Inflammatory macrophage (primary cell): ENCODE measurements around the gene SUSD5.

ENCODE experiments used
- DNase-seq, 2 donors: peaks; one replicate each; pipeline ENCODE4 v3.0.0-alpha.2; 2020 to 2022
- total RNA-seq, 18 experiments: gene quantifications; one replicate each; lab custom pipeline; 2026; ENCODE audit warnings: mixed read lengths in 6 of 18, inconsistent platforms in 2 of 18; lab: John Stamatoyannopoulos, UW

The SUSD5 gene
- total RNA-seq, result 0 to 0.20 (median 0.06) reads per million in 18 experiments

DNA sequence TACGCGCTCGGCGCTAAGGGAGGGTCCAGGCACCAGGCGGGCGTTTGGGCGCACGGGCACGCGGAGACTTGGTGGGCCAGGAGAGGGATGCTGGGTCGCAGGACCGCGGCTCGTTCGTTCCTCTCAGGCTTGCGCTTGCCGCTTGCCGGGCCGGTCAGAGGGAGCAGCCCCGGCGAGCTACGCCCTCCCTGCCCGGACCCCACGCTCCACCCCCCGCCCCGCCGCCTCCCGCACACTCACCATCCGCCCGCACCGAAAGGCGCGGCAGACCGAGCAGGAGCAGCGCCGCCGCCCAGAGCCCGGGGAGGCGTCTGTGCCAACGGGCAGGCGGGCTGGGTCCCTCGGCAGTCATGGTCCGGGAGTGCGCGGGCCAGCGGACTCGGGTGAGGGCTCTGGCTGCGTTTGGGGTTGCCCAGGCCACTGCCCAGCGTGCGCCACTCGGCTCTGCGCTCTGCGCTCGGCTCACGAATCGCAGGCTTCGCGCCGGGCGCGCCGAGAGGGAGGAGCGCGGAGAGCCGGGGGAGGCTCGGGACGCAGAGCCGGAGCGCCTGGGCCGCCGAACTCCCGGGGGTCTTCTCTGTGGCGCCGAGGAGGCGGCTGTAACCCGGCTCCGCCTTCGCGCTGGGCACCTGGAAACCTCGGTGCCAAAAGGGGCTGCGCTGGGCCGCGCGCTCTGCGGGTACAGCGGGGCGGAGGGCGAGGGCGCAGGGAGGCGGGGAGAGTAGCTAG is at the start of gene SUSD5:
TSS of gene SUSD5 (minus strand) at position 365 of the 729 bp plus-strand sequence. CDS start at position 352, 13 bp downstream.
- no peak for DNase-seq

DNA sequence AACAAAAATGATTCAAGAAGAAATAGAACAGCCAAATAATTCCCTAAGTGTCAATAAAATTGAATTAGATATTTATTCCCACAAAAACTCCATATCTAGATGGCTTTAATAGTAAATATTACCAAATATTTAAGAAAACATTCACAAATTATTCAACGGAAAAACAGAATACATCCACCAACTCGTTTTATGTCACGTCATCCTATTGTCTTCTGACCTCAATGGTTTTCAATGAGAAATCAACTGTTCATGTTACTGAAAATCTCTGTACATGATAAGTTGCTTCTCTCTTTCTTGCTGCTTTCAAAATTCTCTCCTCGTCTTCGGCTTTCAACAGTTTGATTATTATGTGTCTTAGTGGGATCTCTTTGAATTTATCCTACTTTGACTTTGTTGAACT is 41.5 kb upstream of the SUSD5 start:
- no peak for DNase-seq

DNA sequence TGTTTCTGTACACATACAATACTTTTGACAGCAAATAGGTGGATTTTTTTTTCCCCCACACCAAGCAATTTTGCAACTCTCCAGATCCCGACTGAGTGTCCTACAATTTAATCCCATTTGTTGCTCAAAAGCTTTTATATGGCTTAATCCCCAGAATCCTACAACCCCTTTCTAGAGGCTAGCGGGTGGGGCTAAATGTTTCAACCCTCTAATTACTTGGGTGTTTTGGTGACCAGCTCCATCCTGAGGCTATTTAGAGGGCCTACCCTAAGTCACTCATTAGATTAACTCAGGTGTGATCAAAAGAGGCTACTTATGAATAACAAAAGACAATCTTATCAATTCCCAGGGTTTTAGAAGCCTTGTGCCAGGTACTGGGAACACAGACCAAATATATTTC is 37.6 kb upstream of the SUSD5 start:
- DNase-seq, result no peak

DNA sequence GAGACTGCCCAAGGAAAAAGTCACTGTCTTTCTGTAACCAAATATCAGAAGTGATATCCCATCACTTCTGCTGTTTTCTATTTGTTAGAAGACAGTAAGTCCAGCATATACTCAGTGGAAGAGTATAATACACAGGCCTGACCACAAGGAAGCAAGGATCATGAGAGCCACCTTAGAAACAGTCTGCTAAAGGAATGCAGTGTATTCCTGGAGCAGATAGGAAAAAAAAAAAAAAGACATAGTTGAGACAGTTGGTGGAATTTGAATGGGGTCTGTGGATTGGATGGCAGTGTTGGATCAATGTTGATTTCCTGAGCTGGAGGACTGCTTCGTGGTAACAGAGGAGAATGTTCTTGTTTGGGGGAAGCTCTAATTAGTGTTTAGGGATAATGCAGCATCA is 32.1 kb upstream of the SUSD5 start:
- DNase-seq, result no peak

DNA sequence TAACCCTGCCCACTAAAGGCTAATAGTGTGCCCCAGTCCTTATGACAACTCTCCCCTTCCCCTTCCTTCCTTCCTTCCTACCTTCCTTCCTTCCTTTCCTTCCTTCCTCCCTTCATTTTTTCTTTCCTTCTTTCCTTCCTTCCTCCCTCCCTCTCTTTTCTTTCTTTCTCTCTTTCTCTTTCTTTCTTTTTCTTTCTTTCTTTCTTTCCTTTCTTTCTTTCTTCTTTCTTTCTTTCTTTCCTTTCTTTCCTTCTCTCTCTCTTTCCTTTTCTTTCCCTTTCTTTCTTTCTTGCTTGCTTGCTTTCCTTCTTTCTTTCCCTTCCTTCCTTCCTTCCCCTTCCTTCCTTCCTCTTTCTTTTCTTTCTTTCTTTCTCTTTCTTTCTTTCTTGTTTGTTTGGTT is 28.2 kb upstream of the SUSD5 start:
- DNase-seq, result no peak

DNA sequence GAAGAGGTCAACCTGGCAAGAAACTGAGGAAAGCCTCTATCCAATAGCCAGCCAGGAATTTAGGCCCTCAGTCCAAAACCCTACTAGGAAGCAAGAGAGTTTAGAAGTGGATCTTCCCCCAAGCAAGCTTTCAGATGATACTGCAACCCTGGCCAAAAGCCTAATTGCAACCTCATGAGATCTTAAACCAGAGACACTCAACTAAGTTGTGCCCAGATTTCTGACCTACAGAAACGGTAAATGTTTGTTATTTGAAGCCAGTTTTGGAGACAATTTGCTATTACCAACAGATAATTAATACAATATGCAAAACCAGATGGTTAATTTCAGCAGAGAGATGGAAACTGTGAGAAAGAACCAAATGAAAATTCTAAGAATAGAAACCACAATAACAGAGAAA is 21.7 kb upstream of the SUSD5 start:
- no peak for DNase-seq

DNA sequence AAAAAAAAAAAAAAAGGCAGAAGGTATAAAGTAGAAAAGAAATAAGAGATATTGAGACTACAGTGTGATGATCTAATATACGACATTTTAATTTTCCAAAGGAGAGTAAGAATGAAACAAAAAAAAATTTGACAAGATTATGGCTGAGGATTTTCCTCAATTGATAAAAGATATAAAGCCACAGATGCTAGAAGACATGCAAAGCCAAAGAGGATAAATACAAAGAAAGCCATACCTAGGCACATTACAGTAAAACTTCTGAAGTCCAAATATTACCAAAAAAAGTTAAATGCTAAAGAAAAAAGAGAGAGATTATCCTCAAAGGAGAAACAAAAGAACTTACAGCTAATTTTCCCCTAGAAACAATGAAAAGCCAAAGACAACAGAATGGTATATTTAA is 20.3 kb upstream of the SUSD5 start:
- no peak for DNase-seq

DNA sequence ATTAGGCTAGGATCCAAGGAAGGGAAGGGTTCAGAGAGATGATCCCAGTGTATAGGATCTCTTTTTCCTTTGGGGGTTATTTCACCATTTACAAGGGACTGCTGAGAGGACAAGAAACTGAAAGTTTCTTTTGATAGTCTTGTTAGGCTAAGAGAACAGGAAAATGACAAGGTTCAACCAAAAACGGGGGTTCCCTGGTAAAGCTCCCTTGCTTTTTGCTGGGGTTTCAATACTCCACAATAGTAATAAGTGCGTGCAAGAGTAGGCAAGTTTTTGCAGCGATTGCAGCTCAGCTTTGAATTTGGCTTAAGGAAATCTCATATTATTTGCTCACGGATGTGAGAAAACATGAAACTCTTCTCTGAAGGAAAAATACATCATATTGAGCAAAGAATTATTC is 18.8 kb upstream of the SUSD5 start:
- DNase-seq, result no peak

DNA sequence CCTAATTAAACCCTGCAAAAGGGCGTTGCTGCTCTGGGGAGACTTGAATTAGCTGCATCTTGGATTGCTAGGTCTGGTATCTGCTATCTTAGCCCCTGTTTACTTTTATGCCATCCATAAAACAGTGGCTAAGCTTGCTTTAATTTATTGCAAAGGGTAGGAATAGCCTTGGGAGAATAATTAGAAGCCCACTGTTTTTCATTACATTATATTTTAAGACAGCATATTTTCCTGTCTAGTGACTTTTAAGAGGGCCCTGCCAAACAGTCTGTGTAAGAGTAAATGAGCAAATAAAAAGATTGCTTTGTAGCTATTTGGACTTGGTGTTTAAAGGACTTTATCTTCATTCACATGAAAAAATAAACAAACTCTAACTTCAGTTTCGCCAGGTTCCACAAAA is 17.4 kb upstream of the SUSD5 start:
- DNase-seq, result no peak

DNA sequence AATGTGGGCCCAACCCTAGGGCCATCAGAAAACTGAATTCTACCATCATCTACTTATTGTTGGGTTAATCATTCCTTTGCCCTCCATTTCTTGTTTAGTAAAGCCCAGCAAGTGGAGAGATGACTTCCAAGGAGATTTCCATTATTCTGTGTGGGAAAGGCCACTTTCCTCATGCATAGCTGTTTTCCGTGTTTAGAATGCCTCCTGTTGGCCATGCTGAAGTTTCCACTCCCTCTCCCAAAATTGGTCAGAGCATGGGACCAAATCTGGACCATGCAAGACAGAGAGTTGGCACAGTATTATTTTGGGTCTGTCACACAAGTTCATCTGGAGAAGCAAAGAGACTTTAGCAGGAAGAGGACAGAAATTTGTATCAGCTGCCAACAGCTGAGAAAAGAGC is 15.3 kb upstream of the SUSD5 start:
- no peak for DNase-seq

DNA sequence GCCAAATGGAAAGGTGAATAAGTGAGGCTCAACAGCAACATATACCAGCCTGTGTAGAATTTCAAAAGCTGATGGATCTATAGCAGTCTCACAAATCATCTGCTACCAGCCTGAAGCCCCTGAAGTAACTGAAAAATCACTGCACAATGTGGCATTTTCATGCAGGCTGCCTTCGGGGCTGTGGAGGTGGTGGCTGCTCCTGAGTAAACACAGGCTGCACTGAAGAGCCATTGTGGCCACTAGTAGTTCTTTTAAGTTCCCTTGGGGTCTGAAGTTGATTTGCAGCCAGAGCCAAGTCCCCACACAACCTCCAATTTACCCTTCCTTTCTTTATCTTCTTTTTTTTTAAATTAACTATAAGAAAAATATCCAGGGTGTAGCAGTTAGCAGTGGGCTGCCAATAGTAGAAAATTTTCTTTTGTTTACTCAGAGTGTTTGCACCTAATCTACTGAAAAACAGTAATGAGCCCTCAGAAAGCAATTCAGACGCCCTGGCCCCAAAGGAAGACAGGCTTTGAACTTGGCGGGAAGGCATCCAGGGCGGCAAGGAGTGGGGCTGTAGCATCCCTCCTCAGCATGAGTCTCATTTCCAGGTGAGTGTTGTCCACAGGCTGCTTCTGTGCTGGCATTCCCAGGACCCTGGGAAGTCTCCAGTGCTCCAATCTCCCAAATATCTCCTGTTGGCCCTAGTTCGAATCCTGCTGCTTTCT is 13.3 kb upstream of the SUSD5 start:
- no peak for DNase-seq

DNA sequence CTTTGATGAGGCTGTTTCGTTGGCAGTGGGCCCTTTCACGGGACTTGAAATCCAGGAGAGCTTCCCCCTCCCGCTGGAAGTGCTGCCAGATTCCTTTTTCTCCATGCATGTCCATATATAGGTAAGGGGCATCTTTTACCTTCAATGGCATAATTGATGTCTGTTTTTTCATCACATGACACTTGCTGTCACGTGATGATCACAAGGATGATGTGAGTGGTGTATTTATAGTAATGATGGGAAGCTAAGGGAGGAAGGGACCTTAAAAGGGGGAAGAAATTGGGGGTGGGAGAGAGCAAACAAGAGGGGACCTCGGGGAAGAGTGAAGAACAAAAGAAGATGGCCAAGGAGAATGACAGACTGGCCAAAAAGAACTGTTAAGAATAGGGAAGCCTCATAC is 11.3 kb upstream of the SUSD5 start:
- DNase-seq, result no peak

DNA sequence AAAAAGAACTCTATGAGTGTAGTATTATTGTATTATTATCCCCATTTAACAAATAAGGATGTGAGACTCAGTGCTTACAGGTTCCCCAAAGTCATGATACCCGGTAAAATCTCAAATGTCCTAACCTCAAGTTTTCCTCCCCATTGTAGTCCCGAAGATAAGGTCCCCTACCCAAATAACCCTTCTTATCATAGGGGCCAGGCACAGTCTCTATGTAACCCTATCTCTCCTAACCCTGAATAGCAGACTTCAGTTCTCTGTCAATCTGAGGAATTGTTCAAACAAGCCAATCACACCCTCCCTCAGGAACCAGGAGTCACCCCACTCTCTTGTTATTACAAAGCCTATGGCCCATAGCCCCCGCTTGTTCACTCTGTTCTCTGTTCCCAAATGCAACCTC is 10.5 kb upstream of the SUSD5 start:
- DNase-seq, result no peak

DNA sequence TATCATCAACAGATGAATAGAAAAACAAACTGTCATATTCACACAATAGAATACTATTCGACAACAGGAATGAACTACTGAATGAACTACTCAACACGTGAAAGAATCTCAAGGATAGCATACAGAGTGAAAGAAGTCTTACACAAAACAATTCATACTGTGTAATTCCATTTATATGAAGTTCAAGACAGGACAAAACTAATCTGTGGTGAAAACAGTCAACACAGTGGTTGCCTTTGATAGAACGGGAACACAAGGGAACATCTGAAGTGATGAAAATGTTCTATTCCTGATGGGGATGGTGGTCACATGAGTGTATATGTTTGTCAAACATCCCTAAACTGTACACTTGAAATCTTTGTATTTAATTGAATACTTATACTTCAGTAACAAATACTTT is 2.6 kb upstream of the SUSD5 start:
- no peak for DNase-seq

DNA sequence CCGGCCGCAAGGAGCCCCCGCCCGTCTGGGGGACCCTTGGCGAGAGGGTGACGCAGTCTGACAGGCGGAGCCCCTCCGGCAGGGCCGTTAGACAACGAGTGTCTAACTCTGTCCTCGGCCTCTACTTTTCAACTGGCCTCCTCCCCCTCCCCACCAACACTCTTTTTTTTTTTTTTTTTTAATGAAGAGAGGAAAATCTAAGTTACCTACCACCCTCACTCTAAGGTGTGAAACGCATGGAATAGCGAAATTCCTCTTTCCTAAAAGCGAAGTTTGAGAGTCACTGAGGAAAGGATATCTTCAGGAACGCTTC is 521 bp upstream of the SUSD5 start:
- DNase-seq, result no peak

DNA sequence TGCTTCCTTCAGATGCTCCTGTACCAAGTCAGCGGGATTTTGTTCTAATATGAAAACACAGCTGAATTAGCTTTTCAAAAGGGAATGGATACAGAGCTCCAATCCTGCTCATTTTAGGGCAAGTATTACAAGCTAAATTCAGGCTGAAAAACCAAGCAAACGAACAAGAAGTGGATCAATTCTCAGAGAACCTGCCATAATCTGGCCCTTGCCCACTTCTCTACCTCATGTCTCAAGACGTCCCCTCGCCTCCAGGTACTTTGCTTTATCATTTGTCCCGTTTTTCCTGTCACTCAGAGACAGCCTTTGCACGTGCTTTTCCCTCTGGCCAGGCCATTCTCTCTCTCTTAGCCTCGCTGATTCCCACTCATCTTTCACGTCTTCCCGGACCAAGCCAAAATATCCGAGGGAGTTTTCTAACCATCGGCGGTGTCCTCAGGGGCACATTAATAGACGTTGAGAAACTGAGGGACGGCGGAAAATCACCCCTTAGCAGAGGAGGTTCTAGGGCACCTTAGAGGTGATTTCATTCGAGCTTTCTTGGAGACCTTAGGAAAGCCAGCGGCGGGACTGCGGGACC is 654 bp downstream of the SUSD5 start:
- DNase-seq, result no peak

DNA sequence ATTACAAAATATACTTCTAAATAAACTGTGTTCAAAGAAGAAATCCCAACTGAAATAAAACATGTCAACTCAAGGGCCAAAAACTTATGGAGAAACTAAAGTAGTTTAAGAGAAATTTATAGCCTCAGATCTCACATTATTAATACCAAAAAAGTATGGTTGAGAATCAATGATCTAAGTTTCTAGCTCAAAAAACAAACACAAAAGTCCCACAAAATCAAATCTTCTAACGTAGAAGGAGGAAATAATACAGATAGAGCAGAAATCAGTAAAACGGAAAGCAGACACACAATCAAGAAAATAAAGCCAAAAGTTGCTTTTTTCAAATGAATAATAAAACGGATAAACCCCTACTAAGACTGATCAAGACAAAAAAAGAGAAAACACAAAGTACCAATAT is 2.9 kb downstream of the SUSD5 start:
- DNase-seq, result no peak

DNA sequence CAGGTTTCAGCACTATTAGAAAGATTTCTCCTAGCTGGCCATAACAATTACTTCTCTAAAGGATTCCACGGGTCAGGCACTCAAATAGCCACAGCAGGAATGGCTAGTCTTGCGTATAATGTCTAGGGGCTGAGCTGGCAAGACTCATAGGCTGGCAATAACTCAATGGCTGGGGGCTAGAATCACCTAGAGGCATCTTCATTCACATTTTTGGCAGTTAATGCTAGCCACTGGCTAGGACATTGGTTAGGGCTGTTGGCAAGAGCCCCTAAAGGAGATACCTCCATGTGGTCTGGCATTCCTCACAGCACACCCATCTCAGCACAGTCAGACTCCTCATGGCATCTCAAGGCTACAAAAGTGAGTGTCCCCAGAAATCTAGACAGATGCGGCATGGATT is 6.2 kb downstream of the SUSD5 start:
- no peak for DNase-seq

DNA sequence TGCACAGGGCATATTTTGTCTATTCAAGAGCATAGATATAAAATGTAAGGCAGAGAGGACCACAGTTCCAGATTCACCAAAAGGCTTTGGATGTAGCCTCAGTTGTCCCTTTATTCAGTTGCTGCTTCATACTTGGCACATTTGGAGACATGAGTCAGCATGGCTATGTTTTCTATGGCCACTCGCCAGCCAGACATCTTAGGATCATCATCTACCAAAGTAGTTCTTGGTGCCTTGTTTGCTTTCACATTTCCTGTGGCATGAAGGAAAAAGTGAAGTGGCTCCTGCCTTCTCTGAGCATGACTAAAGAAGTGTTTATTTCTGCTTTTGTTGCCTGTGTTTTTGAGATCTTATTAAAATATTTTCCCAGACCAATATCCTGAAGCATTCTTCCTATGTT is 7.2 kb downstream of the SUSD5 start:
- peak in 1 of 2 donors; percentile 3 for DNase-seq

DNA sequence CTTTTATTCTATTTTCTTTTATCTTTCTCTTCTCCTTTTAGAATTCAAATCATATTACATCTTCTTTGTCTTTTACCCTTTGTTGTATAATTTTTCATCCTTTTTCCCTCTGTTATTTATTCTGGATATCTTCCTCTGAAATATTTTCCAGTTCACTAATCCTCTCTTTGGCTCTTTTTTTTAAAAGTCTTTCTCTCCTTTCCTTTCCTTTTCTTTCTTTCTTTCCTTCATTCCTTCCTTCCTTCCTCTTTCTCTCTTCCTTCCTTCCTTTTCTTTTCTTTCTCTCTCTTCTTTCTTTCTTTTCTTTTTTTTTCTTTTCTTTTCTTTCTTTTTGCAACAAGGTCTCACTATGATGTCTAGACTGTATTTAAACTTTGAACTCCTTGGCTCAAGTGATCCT is 9.3 kb downstream of the SUSD5 start:
- DNase-seq, result no peak

DNA sequence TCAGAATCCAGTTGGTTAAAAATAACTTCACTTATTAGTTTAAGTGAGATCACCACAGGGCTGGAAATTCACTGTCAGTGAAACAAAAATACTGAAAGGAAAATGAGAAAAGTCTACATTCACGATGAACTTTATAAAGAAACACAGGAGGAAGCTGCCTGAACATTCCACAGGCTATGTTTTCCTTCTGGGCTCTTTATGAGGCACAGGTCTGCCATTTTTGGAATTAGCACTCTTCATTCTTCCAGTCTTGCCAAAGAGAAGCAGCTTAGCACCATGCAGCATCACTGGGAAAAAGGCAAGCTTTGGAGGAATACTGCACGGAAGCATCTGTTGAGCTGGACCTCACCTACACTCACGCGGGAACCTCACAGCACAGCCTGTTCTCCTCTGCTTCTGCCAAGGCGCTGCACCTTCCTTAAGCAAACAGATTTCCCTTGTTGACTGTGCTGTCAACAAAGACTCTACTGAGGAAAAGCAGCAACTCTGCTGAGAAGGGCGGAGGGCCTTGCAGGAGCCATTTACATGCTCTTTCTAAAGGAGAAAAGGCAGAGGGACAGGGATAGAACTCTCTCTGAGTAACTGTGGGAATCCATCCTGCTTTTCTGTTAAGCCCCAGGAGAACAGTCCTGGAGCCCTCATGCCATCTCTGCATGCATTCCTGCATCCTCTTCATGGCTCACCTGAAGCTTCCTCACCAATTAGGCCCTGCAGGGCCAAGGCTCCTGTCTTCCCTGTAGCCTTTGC is 15.7 kb downstream of the SUSD5 start:
- DNase-seq, result no peak

DNA sequence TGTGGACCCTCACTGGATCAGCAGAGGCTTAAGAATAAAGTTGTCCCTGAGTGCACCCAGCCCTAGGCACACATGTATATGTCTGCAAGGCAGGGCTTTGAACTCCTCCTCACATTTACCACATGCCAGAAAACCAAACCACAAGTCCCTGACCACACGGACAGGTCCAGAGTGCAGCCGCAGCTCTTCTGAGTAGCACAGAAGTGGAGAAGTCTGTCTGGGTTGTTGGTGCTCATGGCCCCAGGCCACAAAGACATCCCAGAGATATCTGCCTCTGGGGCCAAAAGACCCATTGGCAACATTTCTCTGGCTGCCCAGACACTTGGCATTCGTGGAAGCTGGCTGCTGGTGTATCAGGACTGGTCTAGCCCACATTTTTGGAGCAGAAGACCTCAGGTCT is 17.4 kb downstream of the SUSD5 start:
- no peak for DNase-seq

DNA sequence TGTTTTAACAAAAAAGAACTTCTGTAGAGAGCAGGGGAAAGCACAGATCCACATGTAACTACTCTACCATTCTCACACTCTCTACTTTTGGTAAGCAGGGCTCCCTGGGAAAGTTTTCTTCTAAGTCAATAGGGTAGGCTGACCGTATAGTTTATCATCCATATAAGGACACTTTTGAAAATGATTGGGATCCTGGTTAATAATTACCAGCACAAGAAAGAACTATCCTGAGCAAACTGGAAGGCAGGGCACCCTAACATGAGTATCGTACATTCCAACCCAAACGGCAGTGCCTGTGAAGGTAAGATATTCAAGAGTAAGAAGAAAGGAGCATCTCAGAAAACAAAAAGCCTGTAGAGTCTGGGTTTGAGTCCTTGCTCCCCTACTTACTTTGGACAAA is 22.1 kb downstream of the SUSD5 start:
- no peak for DNase-seq

DNA sequence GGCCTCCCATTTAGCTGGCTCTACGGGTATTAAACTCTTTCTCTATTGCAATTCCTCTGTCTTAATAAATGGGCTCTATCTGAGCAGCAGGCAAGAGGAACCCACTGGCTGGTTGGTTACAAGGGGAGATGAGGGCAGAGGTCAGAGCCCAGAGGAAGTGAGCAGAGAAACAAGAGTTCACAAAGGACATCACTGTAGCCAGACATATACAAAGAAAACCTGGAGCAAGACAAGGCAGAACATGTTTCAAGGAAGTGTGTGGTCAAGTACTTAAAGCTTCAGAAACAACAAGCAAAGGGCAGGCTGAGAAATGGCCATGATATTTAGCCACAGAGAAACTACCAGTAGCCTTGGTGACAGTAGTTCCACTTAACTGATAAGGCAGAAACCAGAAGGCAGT is 24.3 kb downstream of the SUSD5 start:
- DNase-seq, result peak; percentile 26 to 28
